ENCODE measurements around the gene FAM219B.

FAM219B gene

GRCh38 chr15:74864296-74864695, 42.4 kb downstream of the FAM219B start:
- TF ChIP-seq CEBPB (IDR thresholded peaks at IDR 0.05) (no peak), TCF12 (IDR thresholded peaks at IDR 0.05; ENCODE audit: low read depth) (no peak), REST (IDR thresholded peaks at IDR 0.05; ENCODE audit: low read depth) (no peak), EGR1 (IDR thresholded peaks at IDR 0.05) (no peak), TEAD4 (IDR thresholded peaks at IDR 0.05) (no peak), FOXM1 (IDR thresholded peaks at IDR 0.05; ENCODE audit: borderline replicate concordance, low read depth) (no peak), YY1 (IDR thresholded peaks at IDR 0.05; ENCODE audit: low read depth) (no peak), TAF1 (IDR thresholded peaks at IDR 0.05; ENCODE audit: low read depth) (no peak)
- TF ChIP-seq, protein P1, sequence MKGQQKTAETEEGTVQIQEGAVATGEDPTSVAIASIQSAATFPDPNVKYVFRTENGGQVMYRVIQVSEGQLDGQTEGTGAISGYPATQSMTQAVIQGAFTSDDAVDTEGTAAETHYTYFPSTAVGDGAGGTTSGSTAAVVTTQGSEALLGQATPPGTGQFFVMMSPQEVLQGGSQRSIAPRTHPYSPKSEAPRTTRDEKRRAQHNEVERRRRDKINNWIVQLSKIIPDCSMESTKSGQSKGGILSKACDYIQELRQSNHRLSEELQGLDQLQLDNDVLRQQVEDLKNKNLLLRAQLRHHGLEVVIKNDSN (IDR thresholded peaks at IDR 0.05) = no peak

GRCh38 chr15:74863239-74864056, 43.2 kb downstream of the FAM219B start:
- no peak for TF ChIP-seq TAF1 (IDR thresholded peaks at IDR 0.05; ENCODE audit: low read depth)
- no peak for TF ChIP-seq YY1 (IDR thresholded peaks at IDR 0.05; ENCODE audit: low read depth)
- no peak for TF ChIP-seq FOXM1 (IDR thresholded peaks at IDR 0.05; ENCODE audit: borderline replicate concordance, low read depth)
- TF ChIP-seq, protein P1 (IDR thresholded peaks at IDR 0.05) = no peak
- TF ChIP-seq CEBPB (IDR thresholded peaks at IDR 0.05) = no peak
- TF ChIP-seq RAD21 (IDR thresholded peaks at IDR 0.05; ENCODE audit: low read depth) = no peak
- TF ChIP-seq REST (IDR thresholded peaks at IDR 0.05; ENCODE audit: low read depth) = no peak
- TF ChIP-seq CREB1 (IDR thresholded peaks at IDR 0.05; ENCODE audit: low read depth) = no peak
- no peak for TF ChIP-seq TEAD4 (IDR thresholded peaks at IDR 0.05)
- no peak for TF ChIP-seq ZBTB7A (IDR thresholded peaks at IDR 0.05; ENCODE audit: low read depth)
- TF ChIP-seq EGR1 (IDR thresholded peaks at IDR 0.05) = no peak
- no peak for TF ChIP-seq MAX (IDR thresholded peaks at IDR 0.05)
- no peak for TF ChIP-seq NFIC (IDR thresholded peaks at IDR 0.05)
- no peak for TF ChIP-seq EP300 (IDR thresholded peaks at IDR 0.05; ENCODE audit: borderline replicate concordance)
- no peak for TF ChIP-seq TCF12 (IDR thresholded peaks at IDR 0.05; ENCODE audit: low read depth)

DNA sequence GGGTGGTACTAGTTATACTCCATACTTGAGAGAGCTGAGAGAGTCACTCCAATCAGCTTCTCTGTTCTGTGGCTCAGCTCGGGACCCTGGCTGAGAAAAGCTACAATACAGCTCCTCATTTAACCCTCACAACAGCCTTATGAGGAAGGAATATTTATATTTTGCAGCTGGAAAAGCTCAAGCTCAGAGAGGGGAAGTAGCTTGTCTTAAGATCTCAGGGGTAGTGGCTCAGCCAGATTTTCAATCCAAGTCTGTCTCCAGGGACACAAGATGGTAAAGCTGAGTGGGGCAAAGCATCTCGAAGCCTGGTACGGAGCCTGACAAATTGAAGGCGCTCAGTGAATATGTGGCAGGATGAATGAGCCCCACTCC, 48.3 kb downstream of the FAM219B start:
- TF ChIP-seq YY1 (IDR thresholded peaks at IDR 0.05; ENCODE audit: low read depth) (no peak), EGR1 (IDR thresholded peaks at IDR 0.05) (no peak), REST (IDR thresholded peaks at IDR 0.05; ENCODE audit: low read depth) (no peak), CEBPB (IDR thresholded peaks at IDR 0.05) (no peak)

GRCh38 chr15:74857671-74858368, 48.8 kb downstream of the FAM219B start:
- TF ChIP-seq MAX (IDR thresholded peaks at IDR 0.05) = no peak
- no peak for TF ChIP-seq CEBPB (IDR thresholded peaks at IDR 0.05)
- TF ChIP-seq TCF12 (IDR thresholded peaks at IDR 0.05; ENCODE audit: low read depth) = no peak
- no peak for TF ChIP-seq CREB1 (IDR thresholded peaks at IDR 0.05; ENCODE audit: low read depth)
- TF ChIP-seq YY1 (IDR thresholded peaks at IDR 0.05; ENCODE audit: low read depth) = no peak
